Epithelial cell of proximal tubule (primary cell): ENCODE measurements around the gene MGARP. TPM values are rescaled to one million over a fixed set of nuclear protein-coding genes. Genes with fewer than 3 reads are reported as not detected.
A peak's percentile ranks its signal among the peaks of the same experiment; 100 is the strongest.

ENCODE experiments used
- DNase-seq: peaks from one replicate; pipeline ENCODE4 v3.0.0-alpha.2; 2011; ENCODE audit warnings: low read depth
- H3K4me3 ChIP-seq: 2 replicates; pipeline ENCODE4 v1.5.1; 2011; ENCODE audit warnings: low read depth, mild to moderate bottlenecking, low read length
- total RNA-seq: library from RNA; depleted of rRNA; stranded (reverse); fragments of >200 nt; gene quantifications from 2 replicates; pipeline ENCODE4 v1.2.3, GENCODE V29; 2015
- TF ChIP-seq, protein P1 (sequence below): conservative IDR thresholded peaks from 2 replicates; pipeline ENCODE4 v1.5.1; 2012; ENCODE audit warnings: low read depth, mild to moderate bottlenecking, low read length

The MGARP gene
- total RNA-seq, 1 donor from 2014 or later, result 1.5 TPM

DNA sequence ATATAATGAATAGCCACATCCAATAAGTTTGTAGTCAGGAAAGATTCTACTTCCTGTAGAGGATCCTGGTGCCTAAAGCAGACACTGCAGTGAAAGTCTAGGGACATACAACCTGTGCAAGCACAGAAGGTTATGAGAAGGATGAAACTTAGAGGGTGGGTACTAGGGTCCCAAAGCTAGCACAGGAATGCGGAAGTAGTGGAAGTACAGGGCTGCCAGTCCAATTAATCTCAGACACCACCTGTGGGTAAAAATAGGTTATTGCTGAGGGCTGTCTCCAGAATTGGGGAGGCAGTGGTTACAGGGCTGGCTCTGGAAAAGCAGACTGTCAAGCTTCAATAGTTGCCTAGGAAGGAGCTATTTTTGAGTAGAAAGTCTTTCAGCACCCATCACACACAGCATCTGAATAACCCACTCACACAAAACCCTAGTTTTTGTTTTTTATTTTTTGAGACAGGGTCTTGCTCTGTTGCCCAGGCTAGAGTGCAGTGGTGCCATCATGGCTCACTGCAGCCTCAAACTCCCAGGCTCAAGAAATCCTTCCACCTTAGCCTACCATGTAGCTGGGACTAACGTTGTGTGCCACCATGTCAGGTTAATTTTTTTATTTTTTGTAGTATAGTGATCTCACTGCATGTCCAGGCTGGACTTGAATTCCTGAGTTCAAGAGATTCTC is 52.2 kb downstream of the MGARP start:
- no peak overlapping the region for H3K4me3 ChIP-seq
- TF ChIP-seq, protein P1, sequence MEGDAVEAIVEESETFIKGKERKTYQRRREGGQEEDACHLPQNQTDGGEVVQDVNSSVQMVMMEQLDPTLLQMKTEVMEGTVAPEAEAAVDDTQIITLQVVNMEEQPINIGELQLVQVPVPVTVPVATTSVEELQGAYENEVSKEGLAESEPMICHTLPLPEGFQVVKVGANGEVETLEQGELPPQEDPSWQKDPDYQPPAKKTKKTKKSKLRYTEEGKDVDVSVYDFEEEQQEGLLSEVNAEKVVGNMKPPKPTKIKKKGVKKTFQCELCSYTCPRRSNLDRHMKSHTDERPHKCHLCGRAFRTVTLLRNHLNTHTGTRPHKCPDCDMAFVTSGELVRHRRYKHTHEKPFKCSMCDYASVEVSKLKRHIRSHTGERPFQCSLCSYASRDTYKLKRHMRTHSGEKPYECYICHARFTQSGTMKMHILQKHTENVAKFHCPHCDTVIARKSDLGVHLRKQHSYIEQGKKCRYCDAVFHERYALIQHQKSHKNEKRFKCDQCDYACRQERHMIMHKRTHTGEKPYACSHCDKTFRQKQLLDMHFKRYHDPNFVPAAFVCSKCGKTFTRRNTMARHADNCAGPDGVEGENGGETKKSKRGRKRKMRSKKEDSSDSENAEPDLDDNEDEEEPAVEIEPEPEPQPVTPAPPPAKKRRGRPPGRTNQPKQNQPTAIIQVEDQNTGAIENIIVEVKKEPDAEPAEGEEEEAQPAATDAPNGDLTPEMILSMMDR, result peak; percentile 44
- DNase-seq, result no peak

DNA sequence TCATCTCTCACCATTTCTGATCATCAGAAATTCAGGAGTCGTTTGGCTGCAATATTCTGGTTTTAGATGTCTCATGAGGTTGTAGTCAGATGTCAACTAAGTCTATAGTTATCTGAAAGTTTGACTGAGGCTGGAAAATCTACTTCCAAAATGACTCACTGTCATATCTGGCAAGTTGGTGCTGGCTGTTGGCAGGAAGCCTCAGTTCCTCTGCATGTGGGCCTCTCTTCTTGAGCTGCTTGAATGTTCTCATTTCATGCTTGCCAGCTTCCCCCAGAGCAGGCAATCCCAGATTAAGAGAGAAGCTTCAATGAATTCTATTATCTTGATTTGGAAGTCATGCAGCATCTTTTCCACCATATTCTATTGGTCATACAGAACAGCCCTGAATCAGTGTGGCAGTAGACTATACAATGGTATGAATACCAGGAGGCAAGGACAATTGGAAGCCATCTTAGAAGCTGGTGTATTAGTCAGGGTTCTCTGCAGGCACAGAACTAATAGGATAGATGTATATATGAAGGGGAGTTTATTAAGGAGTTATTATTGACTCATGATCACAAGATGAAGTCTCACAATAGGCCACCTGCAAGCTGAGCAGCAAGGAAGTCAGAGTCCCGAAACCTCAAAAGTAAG is 56.2 kb downstream of the MGARP start:
- TF ChIP-seq, protein P1, result no peak
- DNase-seq, result no peak
- H3K4me3 ChIP-seq, result no peak overlapping the region

DNA sequence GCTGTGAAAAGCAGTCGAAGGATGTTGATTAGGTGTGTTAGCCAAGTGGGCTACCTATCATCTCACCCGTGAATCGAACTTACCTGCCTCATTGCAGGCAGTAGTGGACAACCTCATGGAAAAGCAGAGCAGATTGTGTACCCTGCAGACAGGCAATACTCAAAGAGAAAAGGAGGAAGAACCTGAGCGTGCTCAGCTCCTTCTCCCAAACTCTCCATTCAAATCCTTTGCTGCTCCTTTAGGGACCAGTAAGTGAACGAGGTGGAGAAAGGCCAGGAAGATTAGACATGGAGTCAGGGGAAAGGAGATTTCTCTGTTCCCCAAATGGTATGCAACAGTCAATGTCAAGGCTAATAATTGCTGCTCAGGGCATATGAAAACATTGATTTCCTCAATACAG is 57.8 kb downstream of the MGARP start:
- no peak overlapping the region for H3K4me3 ChIP-seq
- TF ChIP-seq, protein P1, result no peak
- DNase-seq, result no peak

DNA sequence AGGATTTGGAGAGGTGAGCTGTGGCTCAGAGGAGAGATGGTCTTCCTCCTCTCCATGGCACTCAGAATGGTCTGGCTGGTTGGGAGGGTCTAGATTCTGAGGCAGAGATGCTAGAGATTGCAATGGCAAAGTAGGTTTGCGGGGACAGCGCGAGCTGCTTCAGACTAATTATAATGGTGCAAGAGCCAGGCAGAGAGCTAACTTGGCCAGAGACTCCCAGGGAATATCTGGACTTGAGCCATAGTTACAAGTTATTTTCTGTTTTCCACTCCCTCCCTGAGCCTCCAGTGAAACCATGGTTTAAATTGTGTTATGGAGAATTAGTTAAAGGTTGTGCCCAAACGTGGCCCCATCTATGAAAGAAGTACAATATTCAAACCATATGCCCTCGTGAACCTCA is 58.3 kb downstream of the MGARP start:
- H3K4me3 ChIP-seq, result no peak overlapping the region
- TF ChIP-seq, protein P1, result no peak

DNA sequence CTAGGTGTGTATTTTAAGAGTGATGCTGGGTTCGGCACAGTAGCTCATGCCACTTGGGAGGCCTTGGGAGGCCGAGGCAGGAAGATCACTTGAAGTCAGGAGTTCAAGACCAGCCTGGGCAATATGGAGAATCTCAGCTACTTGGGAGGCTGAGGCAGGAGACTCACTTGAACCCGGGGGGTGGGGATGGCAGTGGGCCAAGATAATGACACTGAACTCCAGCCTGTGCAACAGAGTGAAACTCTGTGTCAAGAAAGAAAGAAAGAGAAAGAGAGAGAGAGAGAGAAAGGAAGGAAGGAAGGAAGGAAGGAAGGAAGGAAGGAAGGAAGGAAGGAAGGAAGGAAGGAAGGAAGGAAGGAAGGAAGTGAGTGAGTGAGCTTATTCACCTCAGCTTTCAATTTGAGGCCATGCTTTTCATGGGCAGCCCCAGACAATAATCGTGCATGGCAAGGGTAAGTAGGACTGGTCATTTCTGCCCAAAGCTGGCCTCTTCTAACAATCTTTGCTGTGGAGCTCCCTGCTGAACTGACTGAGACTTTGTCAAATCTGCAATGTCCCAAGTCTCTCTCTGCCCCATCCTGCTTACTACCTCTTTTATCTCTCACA is 60.5 kb downstream of the MGARP start:
- no peak overlapping the region for H3K4me3 ChIP-seq
- no peak for DNase-seq
- TF ChIP-seq, protein P1, result no peak

More for the DNA sequence above, 58.3 kb downstream of the MGARP start:
- no peak for DNase-seq

Other genes with a start within 250 kb of the MGARP start
- 17.1 and 24.1 TPM in 2 replicates for gene ELF2, start 103.0 kb downstream of the MGARP start, total RNA-seq
- 33.7 and 46.7 TPM in 2 replicates for gene NAA15, start 21.3 kb upstream of the MGARP start, total RNA-seq
- 57.6 and 60.9 TPM in 2 replicates for gene NDUFC1, start 22.3 kb upstream of the MGARP start, total RNA-seq
- gene RAB33B, start 173.9 kb upstream of the MGARP start, total RNA-seq, result 3.9 and 5.9 TPM in 2 replicates